NCI-H2081 treated with DMSO at 0.1 percent for 48 hours (cell line): ENCODE data around the gene CACNA1I.

Experiments used
- DNase-seq: peaks from one replicate; lab custom pipeline; 2025; lab: John Stamatoyannopoulos, UW

Gene CACNA1I

GRCh38 chr22:39669432-39669831 lies 98.9 kb downstream of the CACNA1I start:
- DNase-seq = no peak

GRCh38 chr22:39671936-39672335 lies 101.4 kb downstream of the CACNA1I start:
- DNase-seq = no peak

- no peak for DNase-seq
These were observed 104.0 kb downstream of the CACNA1I start for GRCh38 chr22:39674536-39674935.

GRCh38 chr22:39675947-39676346 lies 105.4 kb downstream of the CACNA1I start:
- DNase-seq = no peak

- DNase-seq = no peak
These were observed 107.4 kb downstream of the CACNA1I start for GRCh38 chr22:39677967-39678366.

GRCh38 chr22:39678862-39679490 lies 108.4 kb downstream of the CACNA1I start:
- DNase-seq = no peak

- DNase-seq = no peak
These were observed 109.1 kb downstream of the CACNA1I start for GRCh38 chr22:39679652-39680051.

GRCh38 chr22:39680486-39680885 lies 109.9 kb downstream of the CACNA1I start:
- no peak for DNase-seq

- no peak for DNase-seq
These were observed 110.7 kb downstream of the CACNA1I start for GRCh38 chr22:39681038-39681861.

- DNase-seq = no peak
These were observed 112.4 kb downstream of the CACNA1I start for GRCh38 chr22:39682994-39683393.

- no peak for DNase-seq
These were observed 113.1 kb downstream of the CACNA1I start for GRCh38 chr22:39683639-39684038.

GRCh38 chr22:39684702-39685281 lies 114.2 kb downstream of the CACNA1I start:
- no peak for DNase-seq

GRCh38 chr22:39685336-39686177 lies 115.0 kb downstream of the CACNA1I start:
- DNase-seq = no peak

GRCh38 chr22:39686178-39686620 lies 115.6 kb downstream of the CACNA1I start:
- no peak for DNase-seq

GRCh38 chr22:39686776-39687525 lies 116.4 kb downstream of the CACNA1I start:
- no peak for DNase-seq

- no peak for DNase-seq
These were observed 117.7 kb downstream of the CACNA1I start for GRCh38 chr22:39688186-39688785.

GRCh38 chr22:39689421-39689820 lies 118.9 kb downstream of the CACNA1I start:
- no peak for DNase-seq

- DNase-seq = no peak
These were observed 120.5 kb downstream of the CACNA1I start for GRCh38 chr22:39690881-39691605.

GRCh38 chr22:39693943-39694500 lies 123.5 kb downstream of the CACNA1I start:
- no peak for DNase-seq
